Measurements from ENCODE around the gene POLR3A.
A peak's percentile ranks its signal among the peaks of the same experiment; 100 is the strongest.
"Not testable (repeated sequence)": the region's sequence is repeated elsewhere in the genome, so short reads cannot be mapped to it uniquely, and the experiment has no call there.

Gene POLR3A

DNA sequence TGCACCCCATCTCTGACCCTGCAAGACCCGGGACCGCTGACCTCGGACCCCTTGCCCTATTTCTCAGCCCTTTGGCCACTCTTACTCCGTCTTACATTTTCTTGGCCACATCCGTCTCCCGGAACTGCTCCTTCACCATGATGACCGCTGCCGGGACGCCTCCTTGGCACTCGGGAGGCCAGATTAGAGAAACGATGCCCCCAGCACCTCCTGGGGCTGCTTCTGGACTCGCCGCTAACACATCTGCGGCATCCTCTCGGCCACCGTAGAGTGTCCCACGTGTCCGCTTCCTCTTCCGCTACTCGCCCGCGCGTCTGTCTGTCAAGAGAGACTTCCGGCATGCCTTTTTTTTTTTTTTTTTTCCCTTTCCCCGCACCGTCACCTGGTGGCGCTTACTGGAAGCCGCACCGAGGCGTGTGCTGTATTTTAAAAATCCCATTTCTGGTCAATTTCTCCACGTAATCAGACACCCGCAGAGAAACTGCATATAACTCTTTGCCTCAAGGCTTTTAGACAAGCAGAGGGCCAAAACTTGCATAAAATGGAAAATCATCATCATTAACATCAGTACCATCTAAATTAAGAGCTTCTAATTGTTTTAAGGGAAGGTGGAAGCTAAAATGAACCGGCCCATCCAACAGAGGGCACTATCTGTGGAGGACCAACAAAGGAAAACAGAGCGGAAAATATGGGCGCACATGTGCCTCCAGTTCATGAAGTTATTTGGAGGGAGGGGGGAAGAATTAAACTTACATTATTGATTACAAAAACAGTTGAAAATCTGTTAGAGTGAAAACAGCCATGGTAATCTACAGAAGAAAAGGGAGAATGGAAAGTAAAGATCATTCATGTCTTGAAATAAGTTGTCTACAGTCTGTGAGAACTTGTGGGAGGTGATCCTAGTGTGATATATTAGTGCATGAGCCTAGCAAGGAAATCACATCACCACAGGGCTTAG, at the start of gene POLR3A:
POLR3A (minus strand) TSS at position 247 of the 958 bp plus-strand sequence; CDS start at position 139, 108 bp downstream.
- peak; percentile 74 to 96 (median 91) for DNase-seq
- intact Hi-C loops (cut with DNase I), result loop anchor here (10.0 kb wide), 1 partner anchor 185 kb away; no protein-coding TSS in a partner anchor

DNA sequence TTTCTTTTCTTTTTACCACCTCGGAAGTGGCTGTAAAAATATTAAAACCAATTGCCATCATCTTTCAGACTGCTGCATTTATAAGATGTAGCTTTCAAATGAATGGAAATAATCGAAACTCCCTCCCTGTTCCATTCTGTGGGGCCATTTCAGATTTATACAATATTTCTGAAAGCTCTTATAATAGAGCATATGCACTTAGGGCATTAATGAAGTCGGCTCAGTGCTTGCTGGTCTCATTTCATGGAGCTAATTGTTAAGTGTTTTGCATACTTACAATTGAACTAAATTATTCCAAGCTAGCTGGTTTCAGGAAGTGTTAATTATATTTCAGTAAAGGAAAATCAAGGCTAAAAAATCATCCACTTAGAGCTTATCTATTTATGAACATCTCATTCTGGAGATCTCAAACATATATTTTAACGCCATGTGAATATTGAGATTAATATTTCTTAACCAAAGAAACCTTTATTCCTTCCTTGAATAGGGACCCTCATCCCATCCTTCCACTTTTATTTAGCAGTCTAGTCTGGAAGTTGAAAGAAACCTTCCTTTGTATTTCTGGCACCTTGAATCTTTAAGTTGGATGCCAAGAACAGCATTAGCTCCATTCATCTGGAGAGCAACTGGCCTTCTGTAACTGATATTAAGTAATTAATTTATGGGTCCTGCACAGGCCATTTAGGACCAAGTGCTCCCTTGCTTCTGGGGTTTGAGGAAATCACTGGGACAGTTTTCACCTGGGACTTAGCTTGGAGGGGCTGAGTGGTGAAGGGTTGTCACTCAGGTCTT, 49.4 kb upstream of the POLR3A start:
- DNase-seq, result peak in 1 of 42 donors; percentile 3
- intact Hi-C loops (cut with DNase I), result no loop called here

DNA sequence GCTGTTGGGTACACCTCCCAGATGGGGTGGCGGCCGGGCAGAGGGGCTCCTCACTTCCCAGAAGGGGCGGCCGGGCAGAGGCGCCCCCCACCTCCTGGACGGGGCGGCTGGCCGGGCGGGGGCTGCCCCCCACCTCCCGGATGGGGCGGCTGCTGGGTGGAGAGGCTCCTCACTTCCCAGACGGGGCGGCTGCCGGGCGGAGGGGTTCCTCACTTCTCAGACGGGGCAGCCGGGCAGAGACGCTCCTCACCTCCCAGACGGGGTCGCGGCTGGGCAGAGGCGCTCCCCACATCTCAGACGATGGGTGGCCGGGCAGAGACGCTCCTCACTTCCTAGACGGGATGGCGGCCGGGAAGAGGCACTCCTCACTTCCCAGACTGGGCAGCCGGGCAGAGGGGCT, 46.5 kb upstream of the POLR3A start:
- DNase-seq, result peak in 1 of 42 donors; percentile 7
- intact Hi-C loops (cut with DNase I), result not testable (repeated sequence)

DNA sequence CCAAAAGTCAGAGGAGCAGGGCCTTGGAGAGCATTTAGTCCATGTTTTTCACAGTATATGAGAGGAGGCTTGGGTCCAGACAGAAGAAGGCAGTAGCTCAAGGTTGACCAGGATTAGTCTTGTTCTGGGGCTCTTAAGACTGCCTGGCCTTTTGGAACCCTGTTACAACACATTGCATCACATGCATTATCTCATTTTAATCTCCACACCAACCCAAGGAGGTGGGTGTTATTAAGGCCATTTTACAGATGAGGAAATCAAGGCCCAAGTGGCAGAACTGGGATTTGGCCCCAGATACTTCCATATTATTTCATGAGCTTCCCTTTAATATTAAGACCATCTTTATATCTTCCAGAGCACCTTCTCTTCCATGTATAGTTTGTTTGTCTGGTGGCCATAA, 43.2 kb upstream of the POLR3A start:
- no peak for DNase-seq
- intact Hi-C loops (cut with DNase I), result no loop called here

DNA sequence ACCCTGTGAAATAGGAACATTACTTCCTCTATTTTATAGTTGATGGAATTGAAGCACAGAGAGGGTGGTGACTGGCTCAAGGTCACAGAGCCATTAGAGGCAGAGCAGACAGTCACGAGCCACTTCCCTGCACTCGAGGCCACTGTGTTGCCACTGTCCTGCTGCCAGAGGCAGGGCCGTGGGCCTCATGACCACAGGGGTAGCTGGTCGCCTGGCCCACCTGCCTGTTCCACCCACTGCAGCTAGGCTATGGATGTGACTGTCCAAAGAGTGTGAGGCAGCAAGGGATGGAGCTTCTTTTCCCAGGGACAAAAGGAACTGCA, 42.5 kb upstream of the POLR3A start:
- intact Hi-C loops (cut with DNase I), result no loop called here
- no peak for DNase-seq

DNA sequence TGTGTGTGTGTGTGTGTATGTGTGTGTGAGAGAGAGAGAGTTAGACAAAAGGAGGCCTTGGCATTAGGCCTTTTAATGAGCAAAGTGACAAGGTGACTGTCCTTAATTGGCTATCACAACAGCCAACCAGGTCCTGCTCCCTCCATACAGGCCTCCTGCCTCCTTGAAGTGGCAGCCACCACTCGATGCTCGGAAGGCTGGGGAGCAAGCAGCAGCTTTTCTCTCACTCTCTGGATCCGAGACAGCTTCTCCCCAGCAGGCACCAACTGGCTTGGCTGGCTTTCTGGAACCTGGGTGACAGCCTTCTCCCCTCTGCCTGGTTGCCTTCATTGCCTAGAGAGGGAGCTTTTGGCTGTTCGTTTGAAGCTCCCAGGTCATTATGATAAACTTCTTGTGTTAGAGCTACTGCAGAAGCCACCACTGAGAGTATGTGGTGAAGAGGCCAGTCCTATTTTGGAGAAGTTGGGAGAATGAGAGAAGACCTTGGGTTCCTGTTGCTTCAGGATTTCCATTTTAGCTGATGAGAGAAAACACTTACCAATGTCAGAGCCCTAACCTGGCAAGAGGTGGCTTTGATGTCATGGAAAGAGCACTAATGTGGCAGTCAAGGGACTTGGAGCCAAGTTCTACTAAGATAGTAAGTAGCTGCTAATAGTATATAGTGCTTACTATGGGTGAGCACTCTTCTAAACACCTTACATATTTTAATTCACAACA, 42.0 kb upstream of the POLR3A start:
- DNase-seq, result peak in 3 of 42 donors; percentile 16 to 39 (median 16)
- intact Hi-C loops (cut with DNase I), result no loop called here

DNA sequence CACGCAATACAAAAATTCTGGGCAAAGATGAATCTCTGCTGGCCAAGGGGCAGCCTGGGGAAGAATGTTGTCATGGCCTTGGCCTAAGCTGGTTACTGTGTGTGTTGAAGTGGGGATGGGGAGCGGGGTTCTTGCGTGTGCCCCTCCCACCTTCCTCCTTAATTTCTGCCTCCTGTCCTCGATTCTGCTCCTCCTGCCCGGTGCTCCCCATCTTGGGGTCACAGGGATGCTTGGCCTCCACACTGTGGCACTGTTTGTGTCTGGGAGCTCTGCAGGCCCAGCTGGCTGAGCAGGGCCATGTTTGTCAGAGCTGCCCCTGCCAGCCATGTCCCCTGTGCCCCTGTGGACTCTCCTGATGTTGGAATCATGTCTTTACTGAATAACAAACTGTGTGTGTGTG, 41.4 kb upstream of the POLR3A start:
- no peak for DNase-seq
- intact Hi-C loops (cut with DNase I), result no loop called here

DNA sequence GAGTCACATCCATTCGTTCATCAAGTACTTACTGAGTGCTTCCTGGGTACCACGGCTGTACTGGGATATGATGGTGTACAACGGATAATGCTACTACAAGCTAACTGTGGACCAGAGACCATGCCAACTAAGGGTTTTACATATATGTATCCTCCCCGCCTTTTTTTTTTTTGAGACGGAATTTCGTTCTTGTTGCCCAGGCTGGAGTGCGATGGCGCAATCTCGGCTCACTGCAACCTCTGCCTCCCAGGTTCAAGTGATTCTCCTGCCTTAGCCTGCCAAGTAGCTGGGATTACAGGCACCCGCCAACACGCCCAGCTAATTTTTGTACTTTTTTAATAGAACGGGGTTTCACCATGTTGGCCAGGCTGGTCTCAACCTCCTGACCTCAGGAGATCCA, 40.7 kb upstream of the POLR3A start:
- intact Hi-C loops (cut with DNase I); DNase-seq: not testable (repeated sequence)

DNA sequence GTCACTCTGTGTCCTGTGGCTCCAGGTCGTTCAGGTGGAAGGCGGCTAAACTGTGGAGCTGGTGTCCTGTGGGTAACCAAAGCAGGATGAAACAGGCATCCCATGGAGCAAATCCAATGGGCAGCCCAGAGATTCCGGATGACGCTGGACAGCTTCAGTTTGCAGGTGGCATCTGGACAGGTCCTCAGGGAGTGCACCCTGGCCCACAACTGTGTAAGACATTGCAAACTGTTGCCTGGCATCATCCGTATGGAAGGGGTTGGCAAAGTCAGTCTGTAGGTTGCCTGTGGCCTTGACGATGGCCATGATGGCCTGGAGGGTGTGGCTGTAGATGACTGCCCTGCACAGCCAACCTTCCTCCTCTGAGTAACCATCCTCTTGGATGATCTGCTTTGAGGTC, 39.8 kb upstream of the POLR3A start:
- intact Hi-C loops (cut with DNase I), result no loop called here
- DNase-seq, result no peak

DNA sequence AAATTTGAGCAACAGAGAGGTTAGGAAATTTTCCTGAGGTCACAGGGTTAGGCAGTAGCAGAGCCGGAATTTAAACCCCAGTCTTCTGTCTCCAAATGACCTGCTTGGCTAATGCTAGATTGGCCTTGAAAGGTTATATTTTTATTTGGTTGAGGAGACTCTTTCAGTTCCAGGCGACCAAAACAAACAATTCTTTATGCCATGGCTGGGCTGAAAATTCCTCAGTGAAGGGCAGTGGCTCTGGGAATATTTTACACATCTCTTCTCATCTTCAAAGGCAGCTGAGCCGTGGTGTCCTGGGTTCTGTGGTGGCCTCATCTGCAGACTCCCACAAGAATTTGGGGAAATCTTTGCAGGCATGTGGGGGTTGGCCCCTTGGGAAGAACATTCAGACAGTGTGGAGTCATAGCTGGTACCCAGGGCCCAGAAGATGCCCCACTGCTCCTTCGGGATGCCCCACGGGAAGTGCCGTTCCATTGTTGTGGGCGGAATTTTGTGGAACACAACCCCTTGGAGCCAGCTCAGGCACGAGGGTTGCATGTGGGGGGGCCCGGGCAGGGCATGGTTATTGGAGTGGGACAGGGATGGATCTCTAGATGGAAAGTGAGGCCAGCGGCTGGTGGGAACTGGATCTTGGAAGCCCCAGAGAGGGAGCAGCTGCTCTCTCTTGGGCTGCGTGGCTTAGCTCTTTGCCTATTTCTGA, 37.6 kb upstream of the POLR3A start:
- intact Hi-C loops (cut with DNase I), result no loop called here
- DNase-seq, result no peak

DNA sequence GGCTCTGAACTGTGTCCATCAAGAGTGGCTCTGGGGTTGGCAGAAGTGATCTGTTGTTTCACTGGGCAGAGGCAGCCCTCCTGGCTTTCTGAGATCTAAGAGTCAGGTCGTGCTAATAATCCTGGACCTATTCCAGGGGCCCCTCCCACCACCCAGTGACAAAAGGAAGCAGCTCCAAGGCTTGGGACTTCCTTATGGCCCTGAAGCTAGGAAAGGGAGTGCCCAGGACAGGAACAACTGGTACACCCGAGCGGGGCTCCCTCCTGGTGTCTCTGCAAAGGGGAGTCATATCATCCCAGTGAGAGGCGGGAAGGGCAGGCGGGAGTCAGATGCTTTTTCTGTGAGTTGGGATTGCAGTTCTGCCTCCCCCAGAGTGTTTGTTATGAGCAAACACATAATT, 36.7 kb upstream of the POLR3A start:
- DNase-seq, result no peak
- intact Hi-C loops (cut with DNase I), result no loop called here

DNA sequence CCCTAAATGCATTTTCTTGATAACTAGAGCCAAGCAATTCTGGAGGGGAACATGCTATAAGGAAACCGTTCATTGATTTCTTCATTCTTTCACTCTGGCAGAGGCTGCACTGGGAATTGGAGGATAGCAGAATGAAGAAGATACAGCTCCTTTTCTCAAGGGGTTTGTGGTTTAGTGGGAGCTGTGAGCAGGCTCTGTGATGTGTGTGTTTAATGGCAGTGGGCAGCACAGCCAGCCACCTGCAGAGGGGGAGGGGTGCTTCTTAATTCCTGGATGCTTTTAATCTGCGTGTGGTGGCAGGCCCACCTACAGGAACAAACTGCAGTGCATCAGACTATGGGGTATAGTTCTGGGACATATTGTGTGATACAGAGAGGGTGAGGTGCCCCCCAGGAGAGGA, 36.3 kb upstream of the POLR3A start:
- no peak for DNase-seq
- intact Hi-C loops (cut with DNase I), result no loop called here

DNA sequence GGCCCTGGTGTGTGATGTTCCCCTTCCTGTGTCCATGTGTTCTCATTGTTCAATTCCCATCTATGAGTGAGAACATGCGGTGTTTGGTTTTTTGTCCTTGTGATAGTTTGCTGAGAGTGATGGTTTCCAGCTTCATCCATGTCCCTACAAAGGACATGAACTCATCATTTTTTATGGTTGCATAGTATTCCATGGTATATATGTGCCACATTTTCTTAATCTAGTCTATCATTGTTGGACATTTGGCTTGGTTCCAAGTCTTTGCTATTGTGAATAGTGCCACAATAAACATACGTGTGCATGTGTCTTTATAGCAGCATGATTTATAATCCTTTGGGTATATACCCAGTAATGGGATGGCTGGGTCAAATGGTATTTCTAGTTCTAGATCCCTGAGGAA, 35.6 kb upstream of the POLR3A start:
- DNase-seq; intact Hi-C loops (cut with DNase I): not testable (repeated sequence)

DNA sequence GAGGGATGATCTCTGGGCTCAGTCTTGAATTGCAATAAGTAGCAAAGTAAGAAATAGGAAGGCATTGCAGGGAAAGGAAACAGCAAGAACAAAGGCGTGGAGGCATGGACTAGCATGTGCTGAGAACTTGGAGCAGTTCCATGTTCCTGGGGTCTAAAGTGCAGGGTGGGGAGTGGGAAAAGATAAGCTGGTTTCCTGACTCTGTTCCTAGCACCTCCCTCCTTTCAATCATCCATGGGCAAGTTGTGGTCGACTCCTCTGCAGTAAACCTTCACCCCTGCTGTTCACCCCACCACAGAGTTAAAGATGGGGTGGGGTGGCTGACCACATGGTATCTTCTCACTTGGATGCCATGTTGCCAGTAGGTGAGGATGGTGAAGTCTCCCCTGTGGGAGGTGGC, 33.9 kb upstream of the POLR3A start:
- intact Hi-C loops (cut with DNase I), result no loop called here
- no peak for DNase-seq

DNA sequence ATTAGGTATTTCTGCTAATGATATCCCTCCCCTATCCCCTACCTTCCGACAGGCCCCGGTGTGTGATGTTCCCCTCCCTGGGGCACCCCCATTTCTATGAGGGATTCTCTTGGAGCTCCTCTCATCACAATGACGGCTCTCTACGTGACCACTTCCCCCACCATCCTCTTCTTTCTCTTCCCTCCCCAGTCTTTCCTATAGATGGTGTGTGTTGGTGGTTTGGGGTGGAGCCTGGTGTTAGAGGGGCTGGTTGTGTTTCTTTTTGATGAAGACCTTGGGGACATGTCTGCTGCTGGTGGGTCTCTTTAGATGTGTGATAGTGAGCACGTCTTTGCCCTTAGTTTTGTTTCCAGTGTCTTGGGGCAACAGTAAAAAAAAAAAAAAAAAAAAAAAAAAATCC, 33.0 kb upstream of the POLR3A start:
- no peak for DNase-seq

DNA sequence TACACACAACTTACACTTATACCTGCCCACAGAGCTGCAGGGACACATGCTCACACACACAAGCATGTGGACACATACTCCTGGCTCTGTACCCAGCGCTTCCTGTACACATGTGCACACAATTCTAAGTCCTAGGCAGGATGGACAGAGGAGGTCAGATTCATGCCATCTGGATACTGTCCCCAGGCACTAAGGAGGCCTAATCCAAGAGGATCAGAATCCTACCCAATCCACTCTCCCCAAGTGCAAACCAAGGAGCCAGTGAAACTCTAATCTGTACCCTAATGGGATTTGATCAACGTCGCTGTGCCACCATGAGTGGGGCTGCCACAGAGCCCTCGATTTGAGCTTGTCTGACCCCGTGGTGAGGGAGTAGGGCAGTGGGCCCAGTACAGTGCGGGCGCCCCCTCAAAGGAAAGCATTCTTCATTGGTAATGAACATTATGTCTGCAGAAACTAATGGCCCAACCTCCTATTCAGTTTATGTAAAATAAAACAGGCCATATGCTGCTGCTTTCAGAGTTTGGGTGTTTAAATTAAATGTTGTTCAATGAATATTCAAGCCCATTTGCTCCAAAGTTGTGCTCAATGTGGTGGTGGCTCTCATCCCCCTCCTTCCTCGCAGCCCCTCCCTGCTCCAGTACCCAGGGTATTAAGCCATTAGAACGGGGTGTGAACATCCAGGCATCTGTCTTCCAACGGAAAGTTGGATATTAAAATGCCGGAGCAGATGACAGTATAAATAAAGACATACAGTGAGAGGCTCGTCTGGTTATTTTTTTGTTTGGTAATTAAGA, 30.8 kb upstream of the POLR3A start:
- DNase-seq, result no peak
- intact Hi-C loops (cut with DNase I), result no loop called here

More for the DNA sequence above, 33.0 kb upstream of the POLR3A start:
- intact Hi-C loops (cut with DNase I), result no loop called here

DNA sequence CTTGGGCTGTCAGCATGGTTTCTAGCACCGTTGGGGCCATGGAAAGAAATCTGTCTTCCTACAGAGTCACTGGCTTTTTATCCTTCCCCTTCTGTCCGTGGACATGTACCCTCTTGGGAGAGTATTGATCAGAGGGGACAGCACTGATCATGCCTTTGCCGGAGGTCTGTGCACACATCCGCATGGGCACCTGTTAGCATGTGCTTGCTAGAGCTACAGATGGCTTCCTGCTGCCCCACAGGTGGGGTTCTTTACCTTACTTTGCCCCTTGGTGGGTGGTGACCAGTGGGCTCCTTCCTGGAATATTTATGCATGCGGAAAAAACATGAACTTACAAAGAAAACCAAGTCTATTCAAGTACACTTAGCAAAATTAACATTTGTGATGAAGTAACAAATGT, 29.2 kb upstream of the POLR3A start:
- intact Hi-C loops (cut with DNase I), result no loop called here
- no peak for DNase-seq

DNA sequence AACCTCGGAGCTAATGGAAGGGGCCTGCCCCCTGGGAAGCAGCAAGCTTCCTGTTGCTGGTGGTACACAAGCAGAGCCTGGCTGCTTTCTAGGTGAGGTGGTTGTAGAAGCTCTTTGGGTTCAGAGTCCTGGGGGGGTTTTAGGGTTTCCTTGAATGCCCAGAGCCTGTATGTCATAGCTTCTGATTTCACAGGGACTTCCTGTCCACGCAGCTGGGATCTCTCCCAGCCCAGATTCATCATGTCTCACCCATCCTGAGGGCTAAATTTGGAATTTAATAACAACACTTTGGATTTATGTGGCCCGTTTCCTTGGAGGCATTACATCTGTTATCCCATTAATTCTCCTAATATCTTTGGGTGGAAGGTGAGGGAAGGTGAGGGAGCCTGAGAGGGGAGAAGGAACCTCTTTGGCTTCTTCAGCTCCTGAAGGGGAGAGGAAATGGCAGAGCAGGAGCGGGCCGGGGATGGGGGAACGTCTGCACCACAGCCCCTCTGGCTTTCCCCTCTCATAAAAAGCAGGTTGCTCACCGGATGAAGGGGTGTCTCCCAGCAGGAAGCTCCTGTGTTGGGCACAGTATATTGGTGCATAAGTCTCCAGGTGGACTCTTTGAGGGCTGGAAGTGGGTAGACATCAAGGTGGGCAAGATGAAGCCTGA, 24.0 kb upstream of the POLR3A start:
- intact Hi-C loops (cut with DNase I), result no loop called here
- DNase-seq, result no peak
